Measurements from ENCODE around the gene TNIK. TPM values are rescaled to one million over a fixed set of nuclear protein-coding genes. Genes with fewer than 3 reads are reported as not detected.

Gene TNIK
- total RNA-seq, 1 donor from 2014 or later = 15.5 TPM

GRCh38 chr3:171276923-171277322, 183.3 kb downstream of the TNIK start:
- no peak for DNase-seq (ENCODE audit: extremely low spot score, unreplicated experiment)
- peaks cover 3% of the 10 kb centered on the region for H3K9me3 Mint-ChIP-seq (ENCODE audit: unreplicated experiment)
- peaks cover 6% of the 10 kb centered on the region for H3K36me3 Mint-ChIP-seq (ENCODE audit: unreplicated experiment)
- no peaks in the 10 kb centered on the region for H3K27me3 Mint-ChIP-seq (ENCODE audit: unreplicated experiment)
- no peak for TF ChIP-seq CTCF (IDR thresholded peaks at IDR 0.05)
- no peak overlapping the region for H3K4me3 Mint-ChIP-seq (ENCODE audit: unreplicated experiment)
- H3K27ac Mint-ChIP-seq (ENCODE audit: unreplicated experiment) = no peak overlapping the region
- H3K4me1 Mint-ChIP-seq (ENCODE audit: unreplicated experiment) = peaks cover 14% of the 10 kb centered on the region

GRCh38 chr3:171274222-171274621, 186.0 kb downstream of the TNIK start:
- TF ChIP-seq CTCF (IDR thresholded peaks at IDR 0.05) = no peak
- peaks cover 6% of the 10 kb centered on the region for H3K36me3 Mint-ChIP-seq (ENCODE audit: unreplicated experiment)
- no peaks in the 10 kb centered on the region for H3K27me3 Mint-ChIP-seq (ENCODE audit: unreplicated experiment)
- H3K4me3 Mint-ChIP-seq (ENCODE audit: unreplicated experiment) = no peak overlapping the region
- peaks cover 24% of the 10 kb centered on the region for H3K4me1 Mint-ChIP-seq (ENCODE audit: unreplicated experiment)
- peak overlapping the region; percentile 50 for H3K27ac Mint-ChIP-seq (ENCODE audit: unreplicated experiment)
- no peak for DNase-seq (ENCODE audit: extremely low spot score, unreplicated experiment)
- H3K9me3 Mint-ChIP-seq (ENCODE audit: unreplicated experiment) = peaks cover 3% of the 10 kb centered on the region

GRCh38 chr3:171270541-171270940, 189.7 kb downstream of the TNIK start:
- Mint-ChIP-seq H3K4me1 (ENCODE audit: unreplicated experiment) (peaks cover 34% of the 10 kb centered on the region), H3K36me3 (ENCODE audit: unreplicated experiment) (peaks cover 8% of the 10 kb centered on the region), H3K27me3 (ENCODE audit: unreplicated experiment) (no peaks in the 10 kb centered on the region), H3K27ac (ENCODE audit: unreplicated experiment) (no peak overlapping the region), H3K9me3 (ENCODE audit: unreplicated experiment) (peaks cover 3% of the 10 kb centered on the region), H3K4me3 (ENCODE audit: unreplicated experiment) (no peak overlapping the region)
- no peak for DNase-seq (ENCODE audit: extremely low spot score, unreplicated experiment)
- TF ChIP-seq CTCF (IDR thresholded peaks at IDR 0.05) = no peak

- Mint-ChIP-seq H3K4me1 (ENCODE audit: unreplicated experiment) (peaks cover 38% of the 10 kb centered on the region), H3K27me3 (ENCODE audit: unreplicated experiment) (no peaks in the 10 kb centered on the region), H3K4me3 (ENCODE audit: unreplicated experiment) (no peak overlapping the region), H3K9me3 (ENCODE audit: unreplicated experiment) (peaks cover 3% of the 10 kb centered on the region), H3K27ac (ENCODE audit: unreplicated experiment) (no peak overlapping the region), H3K36me3 (ENCODE audit: unreplicated experiment) (peaks cover 2% of the 10 kb centered on the region)
- TF ChIP-seq CTCF (IDR thresholded peaks at IDR 0.05) = no peak
- DNase-seq (ENCODE audit: extremely low spot score, unreplicated experiment) = no peak
Measured at GRCh38 chr3:171269542-171269941, 190.7 kb downstream of the TNIK start.

- Mint-ChIP-seq H3K27ac (ENCODE audit: unreplicated experiment) (no peak overlapping the region), H3K27me3 (ENCODE audit: unreplicated experiment) (no peaks in the 10 kb centered on the region), H3K9me3 (ENCODE audit: unreplicated experiment) (peaks cover 3% of the 10 kb centered on the region), H3K4me1 (ENCODE audit: unreplicated experiment) (peaks cover 35% of the 10 kb centered on the region), H3K4me3 (ENCODE audit: unreplicated experiment) (no peak overlapping the region), H3K36me3 (ENCODE audit: unreplicated experiment) (peaks cover 2% of the 10 kb centered on the region)
- DNase-seq (ENCODE audit: extremely low spot score, unreplicated experiment) = no peak
- no peak for TF ChIP-seq CTCF (IDR thresholded peaks at IDR 0.05)
Measured at GRCh38 chr3:171268677-171269076, 191.5 kb downstream of the TNIK start.
